ENCODE measurements around the gene DSPP.

The DSPP gene

DNA sequence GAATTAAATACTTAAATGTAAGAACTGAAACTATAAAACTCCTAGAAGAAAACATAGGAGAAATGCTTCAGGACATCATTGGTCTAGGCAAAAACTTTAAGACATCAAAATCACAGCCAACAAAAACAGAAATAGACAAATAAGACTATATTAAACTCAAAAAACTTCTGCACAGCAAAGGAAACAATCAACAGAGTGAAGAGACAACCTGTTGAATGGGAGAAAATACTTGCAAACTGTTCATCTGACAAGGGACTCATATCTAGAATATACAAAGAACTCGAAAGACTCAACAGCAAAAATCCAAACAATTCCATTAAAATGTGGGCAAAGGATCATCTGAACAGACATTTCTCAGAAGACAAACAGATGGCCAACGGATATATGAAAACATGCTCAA is 16.2 kb upstream of the DSPP start:
- H3K9me3 ChIP-seq (ENCODE audit: severe bottlenecking): no peaks in the 10 kb centered on the region
- H3K27me3 ChIP-seq (ENCODE audit: insufficient read depth, poor library complexity, severe bottlenecking): no peaks in the 10 kb centered on the region
- no peaks in the 10 kb centered on the region for H3K36me3 ChIP-seq (ENCODE audit: low read depth)
- H3K27ac ChIP-seq (ENCODE audit: poor library complexity, severe bottlenecking): no peak overlapping the region
- DNase-seq (ENCODE audit: low spot score) (no peak), ATAC-seq (ENCODE audit: low read depth) (no peak)
- H3K4me1 ChIP-seq (ENCODE audit: insufficient read depth, poor library complexity, severe bottlenecking): peaks cover 2% of the 10 kb centered on the region
- H3K4me3 ChIP-seq (ENCODE audit: severe bottlenecking): no peak overlapping the region
- TF ChIP-seq, protein P1, sequence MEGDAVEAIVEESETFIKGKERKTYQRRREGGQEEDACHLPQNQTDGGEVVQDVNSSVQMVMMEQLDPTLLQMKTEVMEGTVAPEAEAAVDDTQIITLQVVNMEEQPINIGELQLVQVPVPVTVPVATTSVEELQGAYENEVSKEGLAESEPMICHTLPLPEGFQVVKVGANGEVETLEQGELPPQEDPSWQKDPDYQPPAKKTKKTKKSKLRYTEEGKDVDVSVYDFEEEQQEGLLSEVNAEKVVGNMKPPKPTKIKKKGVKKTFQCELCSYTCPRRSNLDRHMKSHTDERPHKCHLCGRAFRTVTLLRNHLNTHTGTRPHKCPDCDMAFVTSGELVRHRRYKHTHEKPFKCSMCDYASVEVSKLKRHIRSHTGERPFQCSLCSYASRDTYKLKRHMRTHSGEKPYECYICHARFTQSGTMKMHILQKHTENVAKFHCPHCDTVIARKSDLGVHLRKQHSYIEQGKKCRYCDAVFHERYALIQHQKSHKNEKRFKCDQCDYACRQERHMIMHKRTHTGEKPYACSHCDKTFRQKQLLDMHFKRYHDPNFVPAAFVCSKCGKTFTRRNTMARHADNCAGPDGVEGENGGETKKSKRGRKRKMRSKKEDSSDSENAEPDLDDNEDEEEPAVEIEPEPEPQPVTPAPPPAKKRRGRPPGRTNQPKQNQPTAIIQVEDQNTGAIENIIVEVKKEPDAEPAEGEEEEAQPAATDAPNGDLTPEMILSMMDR (IDR thresholded peaks at IDR 0.05; ENCODE audit: poor library complexity, severe bottlenecking): no peak

GRCh38 chr4:87601361-87601760 is 7.0 kb upstream of the DSPP start:
- Histone ChIP-seq H3K9me3 (ENCODE audit: severe bottlenecking) (no peaks in the 10 kb centered on the region), H3K27ac (ENCODE audit: poor library complexity, severe bottlenecking) (no peak overlapping the region), H3K4me1 (ENCODE audit: insufficient read depth, poor library complexity, severe bottlenecking) (no peaks in the 10 kb centered on the region), H3K36me3 (ENCODE audit: low read depth) (no peaks in the 10 kb centered on the region), H3K4me3 (ENCODE audit: severe bottlenecking) (no peak overlapping the region), H3K27me3 (ENCODE audit: insufficient read depth, poor library complexity, severe bottlenecking) (no peaks in the 10 kb centered on the region)
- ATAC-seq (ENCODE audit: low read depth) (no peak), DNase-seq (ENCODE audit: low spot score) (no peak)
- TF ChIP-seq, protein P1 (IDR thresholded peaks at IDR 0.05; ENCODE audit: poor library complexity, severe bottlenecking): no peak

DNA sequence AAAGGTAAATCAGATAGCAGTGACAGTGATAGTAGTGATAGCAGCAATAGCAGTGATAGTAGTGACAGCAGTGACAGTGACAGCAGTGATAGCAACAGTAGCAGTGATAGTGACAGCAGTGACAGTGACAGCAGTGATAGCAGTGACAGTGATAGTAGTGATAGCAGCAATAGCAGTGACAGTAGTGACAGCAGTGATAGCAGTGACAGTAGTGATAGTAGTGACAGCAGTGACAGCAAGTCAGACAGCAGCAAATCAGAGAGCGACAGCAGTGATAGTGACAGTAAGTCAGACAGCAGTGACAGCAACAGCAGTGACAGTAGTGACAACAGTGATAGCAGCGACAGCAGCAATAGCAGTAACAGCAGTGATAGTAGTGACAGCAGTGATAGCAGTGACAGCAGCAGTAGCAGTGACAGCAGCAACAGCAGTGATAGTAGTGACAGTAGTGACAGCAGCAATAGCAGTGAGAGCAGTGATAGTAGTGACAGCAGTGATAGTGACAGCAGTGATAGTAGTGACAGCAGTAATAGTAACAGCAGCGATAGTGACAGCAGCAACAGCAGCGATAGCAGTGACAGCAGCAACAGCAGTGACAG is 6.1 kb downstream of the DSPP start:
- Histone ChIP-seq H3K9me3 (ENCODE audit: severe bottlenecking) (no peaks in the 10 kb centered on the region), H3K27ac (ENCODE audit: poor library complexity, severe bottlenecking) (no peak overlapping the region), H3K4me3 (ENCODE audit: severe bottlenecking) (no peak overlapping the region), H3K36me3 (ENCODE audit: low read depth) (no peaks in the 10 kb centered on the region), H3K4me1 (ENCODE audit: insufficient read depth, poor library complexity, severe bottlenecking) (no peaks in the 10 kb centered on the region), H3K27me3 (ENCODE audit: insufficient read depth, poor library complexity, severe bottlenecking) (peaks cover 12% of the 10 kb centered on the region)
- DNase-seq (ENCODE audit: low spot score) (no peak), ATAC-seq (ENCODE audit: low read depth) (no peak)
- TF ChIP-seq, protein P1 (IDR thresholded peaks at IDR 0.05; ENCODE audit: poor library complexity, severe bottlenecking): no peak

DNA sequence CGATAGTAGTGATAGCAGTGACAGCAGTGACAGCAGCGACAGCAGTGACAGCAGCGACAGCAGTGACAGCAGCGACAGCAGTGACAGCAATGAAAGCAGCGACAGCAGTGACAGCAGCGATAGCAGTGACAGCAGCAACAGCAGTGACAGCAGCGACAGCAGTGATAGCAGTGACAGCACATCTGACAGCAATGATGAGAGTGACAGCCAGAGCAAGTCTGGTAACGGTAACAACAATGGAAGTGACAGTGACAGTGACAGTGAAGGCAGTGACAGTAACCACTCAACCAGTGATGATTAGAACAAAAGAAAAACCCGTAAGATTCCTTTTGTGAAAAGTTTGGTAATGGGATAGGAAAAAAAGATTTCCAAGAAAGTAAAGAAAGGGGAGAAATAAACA is 7.9 kb downstream of the DSPP start:
- Histone ChIP-seq H3K4me3 (ENCODE audit: severe bottlenecking) (no peak overlapping the region), H3K9me3 (ENCODE audit: severe bottlenecking) (no peaks in the 10 kb centered on the region), H3K36me3 (ENCODE audit: low read depth) (no peaks in the 10 kb centered on the region), H3K27ac (ENCODE audit: poor library complexity, severe bottlenecking) (no peak overlapping the region), H3K4me1 (ENCODE audit: insufficient read depth, poor library complexity, severe bottlenecking) (no peaks in the 10 kb centered on the region), H3K27me3 (ENCODE audit: insufficient read depth, poor library complexity, severe bottlenecking) (peaks cover 12% of the 10 kb centered on the region)
- no peak for ATAC-seq (ENCODE audit: low read depth)
- TF ChIP-seq, protein P1 (IDR thresholded peaks at IDR 0.05; ENCODE audit: poor library complexity, severe bottlenecking): no peak
- DNase-seq (ENCODE audit: low spot score): no peak

- Histone ChIP-seq H3K4me1 (ENCODE audit: insufficient read depth, poor library complexity, severe bottlenecking) (no peaks in the 10 kb centered on the region), H3K9me3 (ENCODE audit: severe bottlenecking) (no peaks in the 10 kb centered on the region), H3K27ac (ENCODE audit: poor library complexity, severe bottlenecking) (no peak overlapping the region), H3K4me3 (ENCODE audit: severe bottlenecking) (no peak overlapping the region), H3K27me3 (ENCODE audit: insufficient read depth, poor library complexity, severe bottlenecking) (peaks cover 12% of the 10 kb centered on the region), H3K36me3 (ENCODE audit: low read depth) (no peaks in the 10 kb centered on the region)
- TF ChIP-seq, protein P1 (IDR thresholded peaks at IDR 0.05; ENCODE audit: poor library complexity, severe bottlenecking): no peak
- no peak for ATAC-seq (ENCODE audit: low read depth)
- DNase-seq (ENCODE audit: low spot score): no peak
These were observed 11.8 kb downstream of the DSPP start for GRCh38 chr4:87620086-87620485.

Measured in RWPE2 (cell line).